Adipocyte (in vitro differentiated cells): ENCODE data around the gene VCL.
"Not testable (repeated sequence)": the region's sequence is repeated elsewhere in the genome, so short reads cannot be mapped to it uniquely, and the experiment has no call there.

Experiments used
- DNase-seq: peaks from one replicate; pipeline ENCODE4 v3.0.0-alpha.2; 2015; ENCODE audit warnings: low read depth
- H3K27me3 ChIP-seq: replicated peaks from 2 replicates; pipeline ENCODE4 v1.7.0; 2013; ENCODE audit warnings: mild to moderate bottlenecking, low read length, moderate library complexity; ENCODE audit not compliant: control insufficient read depth, insufficient read depth
- H3K36me3 ChIP-seq: 2 replicates; pipeline ENCODE4 v1.7.0; 2013; ENCODE audit warnings: low read length, mild to moderate bottlenecking, moderate library complexity; ENCODE audit not compliant: control insufficient read depth, insufficient read depth, severe bottlenecking
- H3K4me1 ChIP-seq: 2 replicates; pipeline ENCODE4 v1.7.0; 2013; ENCODE audit warnings: mild to moderate bottlenecking, low read length, moderate library complexity; ENCODE audit not compliant: control insufficient read depth, insufficient read depth
- H3K4me3 ChIP-seq: 2 replicates; pipeline ENCODE4 v1.7.0; 2013; ENCODE audit warnings: mild to moderate bottlenecking, low read length, moderate library complexity
- H3K9ac ChIP-seq: 2 replicates; pipeline ENCODE4 v1.7.0; 2013; ENCODE audit warnings: mild to moderate bottlenecking, low read length, moderate library complexity
- H3K9me3 ChIP-seq: 2 replicates; pipeline ENCODE4 v1.7.0; 2013; ENCODE audit warnings: mild to moderate bottlenecking, low read length, moderate library complexity; ENCODE audit not compliant: control insufficient read depth

The VCL gene

GRCh38 chr10:73995035-73995358 is 2.9 kb upstream of the VCL start:
- Histone ChIP-seq H3K4me1 (peaks cover 13% of the 10 kb centered on the region), H3K4me3 (no peak overlapping the region), H3K9ac (no peak overlapping the region), H3K9me3 (no peaks in the 10 kb centered on the region), H3K36me3 (no peaks in the 10 kb centered on the region), H3K27me3 (no peaks in the 10 kb centered on the region)
- DNase-seq, result no peak

- no peak for DNase-seq
- Histone ChIP-seq H3K4me3 (peak overlapping the region; percentile 100), H3K27me3 (no peaks in the 10 kb centered on the region), H3K4me1 (peaks cover 30% of the 10 kb centered on the region), H3K9me3 (no peaks in the 10 kb centered on the region), H3K9ac (peak overlapping the region; percentile 84), H3K36me3 (no peaks in the 10 kb centered on the region)
These were observed 492 bp upstream of the VCL start for GRCh38 chr10:73997461-73997786.

DNA sequence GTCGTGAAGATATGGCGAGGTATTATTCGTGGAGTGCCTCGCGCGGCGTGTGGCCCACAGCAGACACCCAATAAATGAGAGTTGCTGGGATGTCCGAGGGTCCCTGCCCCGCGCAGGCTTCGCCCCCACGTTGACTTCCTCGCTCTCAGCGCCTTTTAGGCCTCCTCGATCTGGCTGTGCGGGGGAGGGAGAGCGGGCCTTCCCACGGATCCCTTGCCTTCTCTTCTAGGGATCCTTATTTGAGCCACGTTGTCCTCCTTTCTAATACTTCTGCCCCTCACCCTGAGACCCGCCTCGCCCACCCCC is 660 bp downstream of the VCL start:
- no peaks in the 10 kb centered on the region for H3K9me3 ChIP-seq
- H3K27me3 ChIP-seq, result no peaks in the 10 kb centered on the region
- peak overlapping the region; percentile 100 for H3K4me3 ChIP-seq
- no peaks in the 10 kb centered on the region for H3K36me3 ChIP-seq
- H3K4me1 ChIP-seq, result peaks cover 30% of the 10 kb centered on the region
- peak; percentile 44 for DNase-seq
- peak overlapping the region; percentile 100 for H3K9ac ChIP-seq

DNA sequence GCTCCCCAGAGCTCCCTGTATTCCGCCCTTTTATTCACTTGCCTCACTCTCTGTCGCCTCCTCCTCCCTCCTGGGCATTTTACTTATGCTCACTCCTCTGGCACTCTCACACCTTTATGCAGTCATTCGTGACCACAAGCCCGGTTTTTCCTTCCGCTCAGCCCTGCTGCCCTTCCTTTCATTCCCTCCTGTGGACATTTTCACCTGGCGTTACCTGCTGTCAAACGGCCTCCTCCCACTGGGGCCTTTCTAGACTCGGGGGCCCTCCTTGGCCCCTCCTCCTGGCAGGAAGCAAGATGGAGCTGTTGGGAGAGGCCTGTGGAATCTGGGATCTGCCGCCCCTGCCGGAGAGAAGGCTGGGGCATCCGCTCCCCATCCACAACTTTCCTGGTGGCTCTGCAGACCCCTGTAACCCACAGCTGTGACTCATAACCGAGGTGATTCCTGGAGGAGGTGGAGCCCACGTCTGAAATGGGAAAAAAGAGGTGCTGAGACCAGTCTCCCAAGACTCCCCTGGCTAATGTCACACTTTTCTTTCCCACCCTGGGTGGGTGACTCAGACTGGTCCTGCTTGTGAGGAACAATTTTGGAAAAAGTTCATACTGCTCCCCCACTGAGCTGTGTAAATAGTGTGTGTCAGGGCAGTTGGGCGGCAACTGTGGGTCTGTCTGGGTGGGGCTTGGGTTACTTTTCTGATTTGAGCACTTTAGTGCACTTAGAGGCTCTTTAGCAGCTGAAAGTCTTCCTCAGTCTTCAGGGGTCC is 1.2 kb downstream of the VCL start:
- DNase-seq, result peak; percentile 80
- peak overlapping the region; percentile 100 for H3K9ac ChIP-seq

GRCh38 chr10:73999703-74000102 is 1.8 kb downstream of the VCL start:
- Histone ChIP-seq H3K36me3 (peaks cover under 1% of the 10 kb centered on the region), H3K4me1 (peaks cover 37% of the 10 kb centered on the region), H3K9me3 (no peaks in the 10 kb centered on the region), H3K9ac (peak overlapping the region; percentile 100), H3K4me3 (peak overlapping the region; percentile 100), H3K27me3 (no peaks in the 10 kb centered on the region)
- DNase-seq, result peak; percentile 72

More for the DNA sequence above, 1.2 kb downstream of the VCL start:
- peaks cover 33% of the 10 kb centered on the region for H3K4me1 ChIP-seq
- no peaks in the 10 kb centered on the region for H3K36me3 ChIP-seq
- H3K27me3 ChIP-seq, result no peaks in the 10 kb centered on the region
- H3K9me3 ChIP-seq, result no peaks in the 10 kb centered on the region
- H3K4me3 ChIP-seq, result peak overlapping the region; percentile 100

DNA sequence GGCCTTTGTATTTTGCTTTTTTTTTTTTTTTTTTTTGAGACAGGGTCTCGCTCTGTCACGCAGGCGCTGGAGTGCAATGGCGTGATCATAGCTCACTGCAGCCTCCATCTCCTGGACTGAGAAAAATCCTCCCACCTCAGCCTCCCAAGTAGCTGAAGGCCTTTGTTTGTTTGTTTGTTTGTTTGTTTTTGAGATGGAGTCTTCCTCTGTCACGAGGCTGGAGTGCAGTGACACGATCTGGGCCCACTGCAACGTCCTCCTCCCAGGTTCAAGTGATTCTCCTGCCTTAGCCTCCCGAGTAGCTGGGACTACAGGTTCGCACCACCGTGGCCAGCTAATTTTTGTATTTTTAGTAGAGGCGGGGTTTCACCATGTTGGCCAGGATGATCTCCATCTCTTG is 2.3 kb downstream of the VCL start:
- not testable (repeated sequence) for H3K27me3 ChIP-seq, H3K9me3 ChIP-seq, DNase-seq, H3K36me3 ChIP-seq
- Histone ChIP-seq H3K9ac (peak overlapping the region; percentile 100), H3K4me3 (peak overlapping the region; percentile 100), H3K4me1 (peaks cover 37% of the 10 kb centered on the region)

GRCh38 chr10:74000892-74001669 is 3.2 kb downstream of the VCL start:
- Histone ChIP-seq H3K4me3 (peak overlapping the region; percentile 100), H3K27me3 (no peaks in the 10 kb centered on the region), H3K9me3 (no peaks in the 10 kb centered on the region), H3K9ac (no peak overlapping the region), H3K36me3 (peaks cover 4% of the 10 kb centered on the region), H3K4me1 (peaks cover 37% of the 10 kb centered on the region)
- no peak for DNase-seq

GRCh38 chr10:74006269-74006668 is 8.4 kb downstream of the VCL start:
- Histone ChIP-seq H3K36me3 (peaks cover 4% of the 10 kb centered on the region), H3K4me1 (peaks cover 51% of the 10 kb centered on the region), H3K4me3 (no peak overlapping the region), H3K9me3 (no peaks in the 10 kb centered on the region), H3K27me3 (no peaks in the 10 kb centered on the region), H3K9ac (no peak overlapping the region)
- no peak for DNase-seq

GRCh38 chr10:74008212-74008731 is 10.4 kb downstream of the VCL start:
- no peaks in the 10 kb centered on the region for H3K9me3 ChIP-seq
- H3K36me3 ChIP-seq, result peaks cover 4% of the 10 kb centered on the region
- peak overlapping the region; percentile 64 for H3K9ac ChIP-seq
- no peaks in the 10 kb centered on the region for H3K27me3 ChIP-seq
- peak overlapping the region; percentile 18 for H3K4me3 ChIP-seq
- peak; percentile 89 for DNase-seq
- H3K4me1 ChIP-seq, result peaks cover 61% of the 10 kb centered on the region

GRCh38 chr10:74011017-74011416 is 13.1 kb downstream of the VCL start:
- H3K4me1 ChIP-seq, result peaks cover 60% of the 10 kb centered on the region
- H3K9ac ChIP-seq, result peak overlapping the region; percentile 49
- DNase-seq, result no peak
- peak overlapping the region; percentile 54 for H3K4me3 ChIP-seq
- H3K36me3 ChIP-seq, result peaks cover 3% of the 10 kb centered on the region
- no peaks in the 10 kb centered on the region for H3K27me3 ChIP-seq
- no peaks in the 10 kb centered on the region for H3K9me3 ChIP-seq

GRCh38 chr10:74011770-74012169 is 13.9 kb downstream of the VCL start:
- no peaks in the 10 kb centered on the region for H3K27me3 ChIP-seq
- peaks cover 3% of the 10 kb centered on the region for H3K36me3 ChIP-seq
- DNase-seq, result peak; percentile 95
- peak overlapping the region; percentile 65 for H3K9ac ChIP-seq
- peak overlapping the region; percentile 54 for H3K4me3 ChIP-seq
- H3K4me1 ChIP-seq, result peaks cover 57% of the 10 kb centered on the region
- no peaks in the 10 kb centered on the region for H3K9me3 ChIP-seq
